ENCODE data around the gene SLC25A34.

The SLC25A34 gene

GRCh38 chr1:15786581-15786980 is 50.5 kb downstream of the SLC25A34 start:
- DNase-seq: no peak

- peak; percentile 27 for DNase-seq
These were observed 52.7 kb downstream of the SLC25A34 start for GRCh38 chr1:15788624-15789301.
